Measurements from ENCODE around the gene KCNJ10.

KCNJ10 gene

DNA sequence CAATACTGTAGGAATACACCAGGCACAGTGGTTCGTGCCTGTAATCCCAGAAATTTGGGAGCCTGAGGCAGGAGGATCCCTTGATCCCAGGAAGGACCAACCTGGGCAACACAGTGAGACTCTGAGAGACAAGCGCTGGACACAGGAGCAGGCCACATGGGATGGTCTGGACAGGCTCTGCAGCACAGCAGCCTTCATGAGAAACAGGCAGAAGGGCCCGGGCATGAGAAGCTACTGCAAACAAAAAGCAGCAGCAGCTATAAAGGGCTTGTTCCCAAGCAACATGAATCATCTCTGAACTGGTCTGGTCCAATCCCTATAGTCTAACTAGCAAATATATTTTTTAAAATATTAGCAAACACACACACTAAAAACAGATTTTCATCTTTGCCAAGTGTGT is 80.4 kb downstream of the KCNJ10 start:
- H3K4me3 ChIP-seq (ENCODE audit: low read depth, low read length), result no peak overlapping the region
- no peak overlapping the region for H3K9ac ChIP-seq (ENCODE audit: low read depth, low read length)
- no peaks in the 10 kb centered on the region for H3K9me3 ChIP-seq (ENCODE audit: control insufficient read depth, insufficient read depth, low read length)
- no peaks in the 10 kb centered on the region for H3K27me3 ChIP-seq (ENCODE audit: control insufficient read depth, insufficient read depth, low read length)
- H3K36me3 ChIP-seq (ENCODE audit: control insufficient read depth, insufficient read depth, low read length), result no peaks in the 10 kb centered on the region
- H3K4me1 ChIP-seq (ENCODE audit: control insufficient read depth, insufficient read depth, low read length), result peaks cover 4% of the 10 kb centered on the region

DNA sequence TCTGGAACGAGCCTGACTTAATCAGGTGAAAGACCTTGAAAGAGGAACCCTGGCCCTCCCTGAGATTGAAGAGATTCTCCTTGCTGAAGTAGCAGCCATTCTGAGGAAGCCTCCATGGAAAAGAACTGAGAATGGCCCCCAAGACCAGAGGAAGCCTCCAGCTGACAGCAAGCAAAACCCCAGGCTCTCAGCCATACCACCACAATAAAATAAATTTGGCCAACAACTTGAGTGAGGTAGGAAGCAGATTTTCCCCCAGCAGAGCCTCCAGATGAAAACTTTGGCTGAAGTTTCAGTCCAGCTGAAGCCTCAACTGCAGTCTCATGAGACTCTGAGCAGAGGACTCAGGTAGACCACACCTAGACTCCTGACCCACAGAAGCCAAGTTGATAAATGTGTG is 82.0 kb downstream of the KCNJ10 start:
- no peaks in the 10 kb centered on the region for H3K9me3 ChIP-seq (ENCODE audit: control insufficient read depth, insufficient read depth, low read length)
- no peaks in the 10 kb centered on the region for H3K27me3 ChIP-seq (ENCODE audit: control insufficient read depth, insufficient read depth, low read length)
- H3K4me1 ChIP-seq (ENCODE audit: control insufficient read depth, insufficient read depth, low read length), result peaks cover 4% of the 10 kb centered on the region
- no peak overlapping the region for H3K4me3 ChIP-seq (ENCODE audit: low read depth, low read length)
- H3K9ac ChIP-seq (ENCODE audit: low read depth, low read length), result no peak overlapping the region
- H3K36me3 ChIP-seq (ENCODE audit: control insufficient read depth, insufficient read depth, low read length), result no peaks in the 10 kb centered on the region

DNA sequence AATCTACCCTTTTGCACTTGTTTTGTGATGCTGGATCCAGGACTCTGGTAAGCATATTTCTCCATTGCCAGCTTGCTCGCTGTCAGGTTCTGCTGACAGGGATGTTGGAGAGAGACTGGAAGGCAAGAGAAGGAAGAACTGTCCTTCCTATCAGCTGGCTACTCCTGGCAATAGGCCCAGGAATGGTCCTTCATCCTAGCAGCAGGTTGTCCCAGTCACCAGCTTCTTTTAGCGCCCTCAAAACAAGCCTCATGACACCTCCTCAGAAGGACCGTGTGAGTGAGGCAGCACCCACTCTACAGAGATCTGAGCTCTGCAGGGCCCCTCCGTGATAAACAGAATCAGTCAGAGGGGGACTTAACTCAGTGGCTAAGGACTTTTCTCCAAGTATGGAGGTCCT is 82.8 kb downstream of the KCNJ10 start:
- H3K4me3 ChIP-seq (ENCODE audit: low read depth, low read length), result no peak overlapping the region
- no peaks in the 10 kb centered on the region for H3K9me3 ChIP-seq (ENCODE audit: control insufficient read depth, insufficient read depth, low read length)
- no peak overlapping the region for H3K9ac ChIP-seq (ENCODE audit: low read depth, low read length)
- no peaks in the 10 kb centered on the region for H3K36me3 ChIP-seq (ENCODE audit: control insufficient read depth, insufficient read depth, low read length)
- no peaks in the 10 kb centered on the region for H3K27me3 ChIP-seq (ENCODE audit: control insufficient read depth, insufficient read depth, low read length)
- H3K4me1 ChIP-seq (ENCODE audit: control insufficient read depth, insufficient read depth, low read length), result peaks cover 4% of the 10 kb centered on the region

DNA sequence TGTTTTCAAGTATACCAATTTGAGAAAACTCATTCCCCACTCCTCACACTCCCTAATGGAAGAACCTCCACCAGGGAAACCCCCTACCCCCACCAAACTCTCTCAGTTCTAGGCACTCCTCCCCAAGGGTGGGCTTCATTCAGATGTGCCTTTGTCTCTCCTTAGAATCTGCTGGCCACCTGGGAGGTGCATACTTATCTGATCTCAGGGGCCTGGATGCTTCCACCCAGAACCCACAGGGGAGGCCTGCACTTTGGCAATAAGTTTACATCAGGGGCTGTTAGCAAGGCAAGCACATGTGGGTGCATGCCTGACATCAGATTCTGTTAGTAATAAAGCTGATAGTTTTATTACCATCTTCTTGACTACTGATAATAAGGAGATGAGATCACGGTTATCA is 83.4 kb downstream of the KCNJ10 start:
- no peaks in the 10 kb centered on the region for H3K27me3 ChIP-seq (ENCODE audit: control insufficient read depth, insufficient read depth, low read length)
- H3K9ac ChIP-seq (ENCODE audit: low read depth, low read length), result no peak overlapping the region
- no peaks in the 10 kb centered on the region for H3K9me3 ChIP-seq (ENCODE audit: control insufficient read depth, insufficient read depth, low read length)
- no peak overlapping the region for H3K4me3 ChIP-seq (ENCODE audit: low read depth, low read length)
- peaks cover 4% of the 10 kb centered on the region for H3K4me1 ChIP-seq (ENCODE audit: control insufficient read depth, insufficient read depth, low read length)
- H3K36me3 ChIP-seq (ENCODE audit: control insufficient read depth, insufficient read depth, low read length), result no peaks in the 10 kb centered on the region

DNA sequence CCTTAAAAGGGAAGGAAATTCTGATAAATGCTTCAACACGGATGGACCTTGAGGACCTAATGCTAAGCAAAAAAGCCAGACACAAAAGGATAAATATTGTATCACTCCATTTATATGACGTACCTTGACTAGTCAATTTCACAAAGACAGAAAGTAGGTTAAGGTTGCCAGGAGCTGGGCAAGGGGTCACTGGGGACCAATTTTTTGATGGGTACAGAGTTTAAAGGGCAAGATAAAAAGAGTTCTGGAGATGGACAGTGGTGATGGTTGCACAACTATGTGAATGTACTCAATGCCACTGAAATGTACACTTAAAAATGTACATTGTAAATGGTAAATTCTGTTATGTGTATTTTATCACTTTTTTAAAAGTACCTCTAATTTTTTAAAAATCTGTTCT is 83.9 kb downstream of the KCNJ10 start:
- no peak overlapping the region for H3K9ac ChIP-seq (ENCODE audit: low read depth, low read length)
- H3K9me3 ChIP-seq (ENCODE audit: control insufficient read depth, insufficient read depth, low read length), result no peaks in the 10 kb centered on the region
- no peak overlapping the region for H3K4me3 ChIP-seq (ENCODE audit: low read depth, low read length)
- H3K36me3 ChIP-seq (ENCODE audit: control insufficient read depth, insufficient read depth, low read length), result no peaks in the 10 kb centered on the region
- H3K27me3 ChIP-seq (ENCODE audit: control insufficient read depth, insufficient read depth, low read length), result no peaks in the 10 kb centered on the region
- H3K4me1 ChIP-seq (ENCODE audit: control insufficient read depth, insufficient read depth, low read length), result peaks cover 4% of the 10 kb centered on the region

DNA sequence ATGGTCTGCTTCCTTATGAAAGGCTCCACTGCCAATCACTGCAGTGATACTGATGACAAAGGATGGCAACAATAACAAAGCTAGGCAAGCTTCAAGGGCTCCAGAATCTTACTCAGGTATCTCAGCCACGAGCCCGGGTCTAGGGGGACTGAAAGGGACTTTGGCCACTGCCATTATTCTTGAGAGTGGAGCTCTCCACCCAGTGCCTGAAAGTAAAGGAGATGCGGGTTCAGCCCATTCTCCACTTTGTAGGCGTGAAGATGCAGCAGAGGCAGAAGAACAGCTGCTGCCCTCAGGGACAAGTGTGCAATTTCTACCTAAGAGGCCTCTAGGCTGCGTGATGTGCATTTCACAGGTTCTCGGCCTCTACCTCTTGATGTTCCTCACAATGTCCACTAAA is 84.5 kb downstream of the KCNJ10 start:
- Histone ChIP-seq H3K4me3 (ENCODE audit: low read depth, low read length) (no peak overlapping the region), H3K4me1 (ENCODE audit: control insufficient read depth, insufficient read depth, low read length) (peaks cover 4% of the 10 kb centered on the region), H3K9ac (ENCODE audit: low read depth, low read length) (no peak overlapping the region), H3K36me3 (ENCODE audit: control insufficient read depth, insufficient read depth, low read length) (no peaks in the 10 kb centered on the region), H3K9me3 (ENCODE audit: control insufficient read depth, insufficient read depth, low read length) (no peaks in the 10 kb centered on the region), H3K27me3 (ENCODE audit: control insufficient read depth, insufficient read depth, low read length) (no peaks in the 10 kb centered on the region)

DNA sequence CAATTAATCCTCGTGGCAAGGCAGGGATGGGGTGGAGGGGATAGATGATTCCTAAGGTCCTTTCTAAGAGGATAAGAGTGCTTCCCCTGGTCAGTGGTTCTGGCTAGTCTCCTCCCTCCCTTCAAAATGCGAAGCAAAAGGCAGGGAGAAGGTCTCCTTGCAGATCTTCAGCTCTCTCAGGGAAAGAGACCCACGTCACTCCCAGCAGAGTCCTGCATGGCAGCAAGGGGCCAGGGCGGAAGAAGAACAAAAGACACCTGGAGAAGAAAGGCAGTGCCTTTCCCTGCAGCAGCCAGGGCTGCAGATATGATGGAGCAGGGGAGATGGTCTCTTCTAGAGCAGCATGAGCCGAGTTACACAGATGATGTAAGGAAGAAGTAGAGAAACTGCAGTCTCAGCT is 86.3 kb downstream of the KCNJ10 start:
- H3K9me3 ChIP-seq (ENCODE audit: control insufficient read depth, insufficient read depth, low read length), result no peaks in the 10 kb centered on the region
- H3K4me1 ChIP-seq (ENCODE audit: control insufficient read depth, insufficient read depth, low read length), result no peaks in the 10 kb centered on the region
- H3K27me3 ChIP-seq (ENCODE audit: control insufficient read depth, insufficient read depth, low read length), result no peaks in the 10 kb centered on the region
- H3K4me3 ChIP-seq (ENCODE audit: low read depth, low read length), result no peak overlapping the region
- no peak overlapping the region for H3K9ac ChIP-seq (ENCODE audit: low read depth, low read length)
- no peaks in the 10 kb centered on the region for H3K36me3 ChIP-seq (ENCODE audit: control insufficient read depth, insufficient read depth, low read length)

DNA sequence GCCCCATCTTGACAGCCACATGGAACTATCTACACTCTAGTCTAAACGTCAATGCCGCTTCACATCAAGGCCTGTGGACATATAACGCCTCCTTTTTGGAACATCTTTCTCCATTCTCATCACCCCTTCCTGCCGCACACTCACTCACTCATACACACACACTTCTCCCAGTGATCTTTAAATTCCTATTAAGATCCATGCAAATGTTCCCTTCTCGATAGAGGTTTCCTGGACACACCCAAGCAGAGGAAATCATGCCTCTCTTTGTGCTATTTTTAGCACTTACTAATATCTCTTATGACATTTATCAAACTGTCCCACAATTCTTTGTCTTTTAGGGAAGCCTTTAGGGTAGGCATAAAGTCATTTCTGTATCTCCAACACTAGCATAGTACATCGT is 87.7 kb downstream of the KCNJ10 start:
- Histone ChIP-seq H3K9ac (ENCODE audit: low read depth, low read length) (no peak overlapping the region), H3K27me3 (ENCODE audit: control insufficient read depth, insufficient read depth, low read length) (peaks cover under 1% of the 10 kb centered on the region), H3K36me3 (ENCODE audit: control insufficient read depth, insufficient read depth, low read length) (no peaks in the 10 kb centered on the region), H3K4me1 (ENCODE audit: control insufficient read depth, insufficient read depth, low read length) (no peaks in the 10 kb centered on the region), H3K4me3 (ENCODE audit: low read depth, low read length) (no peak overlapping the region), H3K9me3 (ENCODE audit: control insufficient read depth, insufficient read depth, low read length) (no peaks in the 10 kb centered on the region)

DNA sequence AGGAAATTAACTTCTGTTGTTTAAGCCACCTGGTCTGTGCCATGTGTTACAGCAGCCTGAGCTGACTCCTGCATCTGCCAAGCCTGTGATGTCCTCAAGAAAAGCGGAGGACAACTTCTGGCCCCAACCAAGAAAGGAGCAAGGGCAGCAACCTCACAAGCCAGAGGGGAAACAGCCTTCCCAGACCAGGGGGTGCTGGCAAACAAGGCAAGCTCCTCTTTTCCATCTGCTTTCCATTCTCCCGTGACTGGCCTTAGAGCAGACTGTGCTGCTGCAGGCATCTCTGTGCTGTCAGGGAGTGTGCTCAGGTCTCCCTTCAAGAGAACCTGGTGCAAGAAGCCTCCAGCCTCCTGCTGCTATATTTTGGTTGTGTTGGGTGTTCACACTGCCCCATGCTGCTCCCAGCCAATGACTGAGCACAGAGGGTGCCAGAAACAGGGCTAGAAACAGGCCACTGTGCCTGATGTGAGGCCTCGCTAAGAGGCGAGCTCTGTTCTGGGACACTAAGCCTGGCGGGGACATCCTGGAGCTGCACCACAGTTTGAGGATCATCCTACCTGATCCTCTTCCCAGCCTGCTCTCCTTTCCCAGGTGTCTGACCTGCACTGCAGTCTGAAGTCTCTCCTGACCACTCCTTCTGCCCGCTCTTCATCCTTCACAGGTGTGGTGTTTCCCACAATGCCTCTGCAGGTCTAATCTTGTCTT is 88.5 kb downstream of the KCNJ10 start:
- H3K4me1 ChIP-seq (ENCODE audit: control insufficient read depth, insufficient read depth, low read length), result no peaks in the 10 kb centered on the region
- no peaks in the 10 kb centered on the region for H3K9me3 ChIP-seq (ENCODE audit: control insufficient read depth, insufficient read depth, low read length)
- peaks cover 3% of the 10 kb centered on the region for H3K27me3 ChIP-seq (ENCODE audit: control insufficient read depth, insufficient read depth, low read length)
- no peak overlapping the region for H3K9ac ChIP-seq (ENCODE audit: low read depth, low read length)
- no peaks in the 10 kb centered on the region for H3K36me3 ChIP-seq (ENCODE audit: control insufficient read depth, insufficient read depth, low read length)
- no peak overlapping the region for H3K4me3 ChIP-seq (ENCODE audit: low read depth, low read length)

DNA sequence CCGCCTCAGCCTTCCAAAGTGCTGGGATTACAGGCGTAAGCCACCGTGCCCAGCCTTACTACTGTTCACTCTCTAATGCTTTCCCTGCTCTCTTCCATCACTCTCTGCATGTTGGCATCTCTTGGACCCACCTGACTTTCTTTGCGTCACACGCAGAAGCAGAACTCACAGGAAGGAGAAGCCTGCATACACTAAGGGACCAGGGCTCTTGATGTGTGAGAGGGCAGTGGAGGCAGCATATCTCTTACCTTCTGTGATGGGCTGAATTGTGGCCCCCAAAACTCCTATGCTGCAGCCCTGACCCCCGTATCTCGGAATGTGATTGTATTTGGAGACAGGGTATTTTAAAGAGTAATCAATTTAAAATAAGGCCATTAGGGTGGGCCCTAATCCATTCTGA is 89.2 kb downstream of the KCNJ10 start:
- H3K9me3 ChIP-seq (ENCODE audit: control insufficient read depth, insufficient read depth, low read length), result no peaks in the 10 kb centered on the region
- peaks cover 3% of the 10 kb centered on the region for H3K27me3 ChIP-seq (ENCODE audit: control insufficient read depth, insufficient read depth, low read length)
- no peaks in the 10 kb centered on the region for H3K36me3 ChIP-seq (ENCODE audit: control insufficient read depth, insufficient read depth, low read length)
- H3K4me3 ChIP-seq (ENCODE audit: low read depth, low read length), result no peak overlapping the region
- no peaks in the 10 kb centered on the region for H3K4me1 ChIP-seq (ENCODE audit: control insufficient read depth, insufficient read depth, low read length)
- no peak overlapping the region for H3K9ac ChIP-seq (ENCODE audit: low read depth, low read length)

DNA sequence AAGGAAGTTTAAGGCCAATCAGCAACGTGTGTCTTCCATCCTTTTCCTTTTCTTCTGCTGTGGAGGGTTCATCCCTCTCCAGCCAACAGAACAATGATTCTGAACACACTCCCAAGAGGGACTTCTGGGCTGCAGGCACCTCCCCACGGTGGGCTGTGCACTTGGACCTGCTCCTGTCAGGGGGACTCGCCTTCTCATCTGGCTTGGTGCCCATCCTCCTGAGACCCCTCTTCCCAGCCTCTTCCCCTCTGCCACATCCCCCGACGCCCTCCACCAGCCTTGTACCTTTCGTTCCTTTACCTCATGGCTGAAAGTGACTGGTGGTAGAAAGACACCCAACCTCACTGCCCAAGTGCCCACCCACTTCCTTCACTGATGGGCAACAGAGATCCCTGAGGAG is 89.9 kb downstream of the KCNJ10 start:
- no peak overlapping the region for H3K4me3 ChIP-seq (ENCODE audit: low read depth, low read length)
- H3K9ac ChIP-seq (ENCODE audit: low read depth, low read length), result no peak overlapping the region
- H3K36me3 ChIP-seq (ENCODE audit: control insufficient read depth, insufficient read depth, low read length), result no peaks in the 10 kb centered on the region
- H3K4me1 ChIP-seq (ENCODE audit: control insufficient read depth, insufficient read depth, low read length), result no peaks in the 10 kb centered on the region
- no peaks in the 10 kb centered on the region for H3K9me3 ChIP-seq (ENCODE audit: control insufficient read depth, insufficient read depth, low read length)
- H3K27me3 ChIP-seq (ENCODE audit: control insufficient read depth, insufficient read depth, low read length), result peaks cover 6% of the 10 kb centered on the region

DNA sequence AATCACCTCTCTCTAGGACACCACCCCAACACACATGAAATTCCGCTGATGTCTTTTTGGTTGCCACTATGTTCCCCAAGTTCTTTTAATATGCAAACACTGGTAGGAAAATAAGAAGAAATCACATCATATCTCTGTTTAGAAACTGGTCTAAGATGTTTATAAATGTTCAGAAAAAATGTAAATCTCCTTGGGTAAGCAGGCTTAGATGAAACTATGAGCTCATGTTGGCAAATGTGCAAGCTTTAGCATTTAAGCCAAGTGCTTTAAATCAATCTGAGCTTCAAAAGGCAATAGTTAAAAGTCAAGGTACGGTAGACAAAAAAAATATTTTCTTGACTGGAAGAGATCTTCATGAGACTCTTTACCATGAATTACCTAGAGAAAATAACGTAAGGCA is 90.7 kb downstream of the KCNJ10 start:
- Histone ChIP-seq H3K4me3 (ENCODE audit: low read depth, low read length) (no peak overlapping the region), H3K4me1 (ENCODE audit: control insufficient read depth, insufficient read depth, low read length) (no peaks in the 10 kb centered on the region), H3K36me3 (ENCODE audit: control insufficient read depth, insufficient read depth, low read length) (no peaks in the 10 kb centered on the region), H3K9me3 (ENCODE audit: control insufficient read depth, insufficient read depth, low read length) (no peaks in the 10 kb centered on the region), H3K9ac (ENCODE audit: low read depth, low read length) (no peak overlapping the region), H3K27me3 (ENCODE audit: control insufficient read depth, insufficient read depth, low read length) (peaks cover 6% of the 10 kb centered on the region)

DNA sequence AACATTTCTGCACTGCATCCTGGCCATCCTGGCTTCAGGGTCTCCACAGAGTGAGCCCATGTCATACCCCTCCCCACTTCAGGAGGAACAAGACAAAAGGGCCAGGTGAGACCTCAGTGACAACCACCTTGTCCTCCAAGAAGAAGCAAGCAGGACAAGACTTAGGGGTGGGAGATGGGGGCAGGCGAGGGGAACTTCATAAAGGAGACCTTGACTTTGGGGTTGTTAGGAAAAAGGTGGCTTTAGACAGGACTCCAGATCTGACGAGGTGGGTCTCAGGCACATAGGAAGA is 91.9 kb downstream of the KCNJ10 start:
- H3K36me3 ChIP-seq (ENCODE audit: control insufficient read depth, insufficient read depth, low read length), result no peaks in the 10 kb centered on the region
- H3K9me3 ChIP-seq (ENCODE audit: control insufficient read depth, insufficient read depth, low read length), result no peaks in the 10 kb centered on the region
- H3K27me3 ChIP-seq (ENCODE audit: control insufficient read depth, insufficient read depth, low read length), result peaks cover 6% of the 10 kb centered on the region
- H3K4me1 ChIP-seq (ENCODE audit: control insufficient read depth, insufficient read depth, low read length), result no peaks in the 10 kb centered on the region
- H3K9ac ChIP-seq (ENCODE audit: low read depth, low read length), result no peak overlapping the region
- H3K4me3 ChIP-seq (ENCODE audit: low read depth, low read length), result no peak overlapping the region
